Lower leg skin (tissue), 3 donors: ENCODE results near the gene ADAM22.

Experiments
- POLR2A ChIP-seq, 2 donors: fragments of 450-650 bp; IDR thresholded peaks; one replicate each; pipeline ENCODE4 v1.6.1; 2016 to 2017; ENCODE audit warnings: antibody characterized with exemption in 2 of 2, mild to moderate bottlenecking in 1 of 2, moderate library complexity in 1 of 2
- TF ChIP-seq, protein P1 (sequence below), 3 donors: fragments of 450-650 bp; IDR thresholded peaks; one replicate each; pipeline ENCODE4 v1.5.1; 2016; ENCODE audit warnings: antibody characterized with exemption in 3 of 3, mild to moderate bottlenecking in 3 of 3, moderate library complexity in 2 of 3

DNA sequence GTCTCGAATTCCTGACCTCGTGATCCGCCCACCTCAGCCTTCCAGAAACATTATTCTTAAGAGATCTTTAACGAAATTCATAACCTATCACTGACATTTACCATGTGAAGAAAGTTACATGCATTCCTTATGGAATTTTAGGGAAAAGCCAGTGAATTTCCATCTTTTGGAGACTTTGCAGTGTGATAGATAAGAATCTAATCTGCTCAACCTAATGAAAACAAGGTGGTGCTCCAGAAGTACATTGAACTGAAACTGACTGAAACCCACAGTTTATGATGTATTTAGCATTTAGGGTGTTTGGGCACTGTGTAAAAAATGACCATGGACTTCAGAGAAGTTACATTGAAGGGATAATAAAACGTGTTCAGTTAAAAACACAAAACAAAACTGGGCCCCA is 242.1 kb downstream of the ADAM22 start:
- TF ChIP-seq POLR2A (IDR thresholded peaks at IDR 0.05) = no peak
- TF ChIP-seq, protein P1, sequence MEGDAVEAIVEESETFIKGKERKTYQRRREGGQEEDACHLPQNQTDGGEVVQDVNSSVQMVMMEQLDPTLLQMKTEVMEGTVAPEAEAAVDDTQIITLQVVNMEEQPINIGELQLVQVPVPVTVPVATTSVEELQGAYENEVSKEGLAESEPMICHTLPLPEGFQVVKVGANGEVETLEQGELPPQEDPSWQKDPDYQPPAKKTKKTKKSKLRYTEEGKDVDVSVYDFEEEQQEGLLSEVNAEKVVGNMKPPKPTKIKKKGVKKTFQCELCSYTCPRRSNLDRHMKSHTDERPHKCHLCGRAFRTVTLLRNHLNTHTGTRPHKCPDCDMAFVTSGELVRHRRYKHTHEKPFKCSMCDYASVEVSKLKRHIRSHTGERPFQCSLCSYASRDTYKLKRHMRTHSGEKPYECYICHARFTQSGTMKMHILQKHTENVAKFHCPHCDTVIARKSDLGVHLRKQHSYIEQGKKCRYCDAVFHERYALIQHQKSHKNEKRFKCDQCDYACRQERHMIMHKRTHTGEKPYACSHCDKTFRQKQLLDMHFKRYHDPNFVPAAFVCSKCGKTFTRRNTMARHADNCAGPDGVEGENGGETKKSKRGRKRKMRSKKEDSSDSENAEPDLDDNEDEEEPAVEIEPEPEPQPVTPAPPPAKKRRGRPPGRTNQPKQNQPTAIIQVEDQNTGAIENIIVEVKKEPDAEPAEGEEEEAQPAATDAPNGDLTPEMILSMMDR (IDR thresholded peaks at IDR 0.05) = no peak
